Karpas-422 (cell line): ENCODE data around the gene RAB5IF. TPM values are rescaled to one million over a fixed set of nuclear protein-coding genes. Genes with fewer than 3 reads are reported as not detected.
A peak's percentile ranks its signal among the peaks of the same experiment; 100 is the strongest.

Experiments
- DNase-seq: peaks from one replicate; pipeline ENCODE4 v3.0.0-alpha.2; 2015
- H2AFZ ChIP-seq: fragments of 200-600 bp; sonication (generic); 2 replicates; pipeline ENCODE4 v1.6.1; 2014; ENCODE audit warnings: antibody characterized with exemption, low read length, mixed read lengths
- H3K27ac ChIP-seq: fragments of 200-600 bp; sonication (generic); 2 replicates; pipeline ENCODE4 v1.5.1; 2014; ENCODE audit warnings: mild to moderate bottlenecking, low read length, moderate library complexity
- H3K27me3 ChIP-seq: fragments of 200-600 bp; sonication (generic); 2 replicates; pipeline ENCODE4 v1.6.1; 2014; ENCODE audit warnings: low read length, mixed read lengths
- H3K36me3 ChIP-seq: fragments of 200-600 bp; sonication (generic); 2 replicates; pipeline ENCODE4 v1.6.1; 2014; ENCODE audit warnings: low read length, mixed read lengths; ENCODE audit not compliant: insufficient read depth
- H3K4me1 ChIP-seq: fragments of 200-600 bp; sonication (generic); 2 replicates; pipeline ENCODE4 v1.6.1; 2014; ENCODE audit warnings: mild to moderate bottlenecking, low read length, mixed read lengths
- H3K4me2 ChIP-seq: fragments of 200-600 bp; sonication (generic); 2 replicates; pipeline ENCODE4 v1.6.1; 2014; ENCODE audit warnings: low read length, low read depth, mild to moderate bottlenecking; ENCODE audit not compliant: poor library complexity, severe bottlenecking
- H3K4me3 ChIP-seq: fragments of 200-600 bp; sonication (generic); 2 replicates; pipeline ENCODE4 v1.5.1; 2014; ENCODE audit warnings: mild to moderate bottlenecking, antibody characterized with exemption, low read length, mixed read lengths
- H3K79me2 ChIP-seq: fragments of 200-600 bp; sonication (generic); 2 replicates; pipeline ENCODE4 v1.6.1; 2014; ENCODE audit warnings: mild to moderate bottlenecking, low read length, mixed read lengths
- H3K9ac ChIP-seq: fragments of 200-600 bp; sonication (generic); 2 replicates; pipeline ENCODE4 v1.6.0; 2014; ENCODE audit warnings: low read length
- H3K9me2 ChIP-seq: fragments of 200-600 bp; sonication (generic), shearing (Covaris generic); replicated peaks from 2 replicates; pipeline ENCODE4 v1.6.0; 2014; ENCODE audit warnings: mild to moderate bottlenecking, low read length, moderate library complexity; ENCODE audit not compliant: insufficient read depth
- H3K9me3 ChIP-seq: fragments of 300-700, 200-600 bp; sonication (generic); 2 replicates; pipeline ENCODE4 v1.6.1; 2014; ENCODE audit warnings: low read length, mixed read lengths
- H4K20me1 ChIP-seq: fragments of 200-600 bp; sonication (generic); 2 replicates; pipeline ENCODE4 v1.6.1; 2014; ENCODE audit warnings: mild to moderate bottlenecking, antibody characterized with exemption, low read length, low read depth; ENCODE audit not compliant: insufficient read depth
- total RNA-seq: library from RNA; depleted of rRNA; stranded (reverse); fragments of >200 nt; shearing (Covaris generic); gene quantifications from 2 replicates; pipeline ENCODE4 v1.2.3, GENCODE V29; 2014; ENCODE audit warnings: low replicate concordance

The RAB5IF gene
- total RNA-seq, 1 experiment from 2014 or later, result 82.1 TPM

DNA sequence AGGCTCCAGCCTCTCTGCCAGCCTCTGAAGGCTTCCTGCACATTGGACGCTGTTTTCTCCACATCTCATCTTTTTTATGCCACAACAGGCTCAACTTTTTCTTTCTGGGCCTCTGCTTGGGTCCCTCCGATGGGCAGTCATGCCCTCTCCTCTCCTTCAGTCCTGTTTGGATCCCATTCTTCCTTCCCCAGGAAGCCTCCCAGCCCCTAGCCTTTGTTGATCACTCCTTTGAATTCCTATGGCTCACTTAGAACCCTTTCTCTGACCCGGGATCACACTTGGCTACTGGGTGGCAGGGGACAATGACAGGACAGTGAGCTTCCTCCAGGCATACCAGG, 35.9 kb downstream of the RAB5IF start:
- Histone ChIP-seq H3K27me3 (no peaks in the 10 kb centered on the region), H4K20me1 (no peaks in the 10 kb centered on the region), H2AFZ (no peak overlapping the region), H3K79me2 (no peaks in the 10 kb centered on the region), H3K9ac (no peak overlapping the region), H3K4me3 (no peak overlapping the region), H3K4me1 (peaks cover 8% of the 10 kb centered on the region), H3K9me3 (no peaks in the 10 kb centered on the region), H3K27ac (no peak overlapping the region), H3K36me3 (no peaks in the 10 kb centered on the region), H3K9me2 (no peaks in the 10 kb centered on the region), H3K4me2 (no peak overlapping the region)
- no peak for DNase-seq

DNA sequence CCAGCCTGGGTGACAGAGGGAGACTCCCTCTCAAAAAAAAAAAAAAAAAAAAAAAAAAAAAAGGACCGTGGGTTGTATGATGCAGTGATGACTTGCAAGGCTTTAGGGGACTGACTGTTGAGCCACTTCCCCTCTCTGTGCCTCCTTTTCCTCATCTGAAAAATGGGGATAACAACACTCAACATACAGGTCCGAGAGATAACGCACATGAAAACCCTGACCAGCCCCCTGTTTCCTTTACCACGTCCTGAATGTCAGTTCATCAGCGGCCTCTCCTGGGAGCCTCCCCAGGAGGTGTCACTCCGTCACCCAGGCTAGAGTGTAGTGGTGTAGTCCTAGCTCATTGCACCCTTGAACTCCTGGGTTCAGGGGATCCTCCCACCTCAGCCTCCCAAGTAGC, 36.6 kb downstream of the RAB5IF start:
- Histone ChIP-seq H3K4me3 (no peak overlapping the region), H3K79me2 (no peaks in the 10 kb centered on the region), H3K4me1 (peaks cover 15% of the 10 kb centered on the region), H2AFZ (no peak overlapping the region), H3K4me2 (no peak overlapping the region), H4K20me1 (no peaks in the 10 kb centered on the region), H3K36me3 (no peaks in the 10 kb centered on the region), H3K27me3 (no peaks in the 10 kb centered on the region), H3K9ac (no peak overlapping the region), H3K9me3 (no peaks in the 10 kb centered on the region), H3K9me2 (no peaks in the 10 kb centered on the region), H3K27ac (no peak overlapping the region)
- no peak for DNase-seq

DNA sequence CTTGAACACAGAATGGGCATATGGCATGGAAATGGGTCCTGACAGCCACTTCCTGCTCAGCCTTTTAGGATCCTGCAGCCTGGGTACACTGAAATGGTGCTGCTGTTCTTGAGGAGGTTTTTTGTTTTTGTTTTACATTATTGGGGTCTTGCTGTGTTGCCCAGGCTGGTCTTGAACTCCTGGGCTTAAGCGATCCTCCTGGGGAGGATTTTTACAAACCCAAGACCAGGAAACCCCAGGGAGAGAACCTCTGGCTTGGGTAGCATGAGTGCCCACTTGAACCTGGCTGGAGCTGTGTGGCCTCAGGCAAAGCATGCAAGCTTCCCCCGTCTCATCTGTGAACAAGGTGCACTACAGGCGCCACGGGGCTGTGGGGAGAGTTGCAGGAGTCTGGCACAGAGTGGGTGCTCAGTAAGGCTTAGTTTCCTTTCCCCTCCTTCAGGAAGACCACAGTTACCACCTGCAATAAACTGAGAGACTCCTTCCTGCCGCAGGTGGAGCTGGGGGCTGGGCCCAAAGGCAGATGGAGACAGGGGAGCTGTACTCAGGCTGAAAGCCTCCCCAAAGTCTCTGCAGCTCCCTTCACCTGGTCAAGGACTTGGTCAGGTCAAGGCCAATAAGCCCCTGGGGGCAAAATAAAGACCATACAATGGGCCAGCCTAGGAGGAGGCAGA, 38.6 kb downstream of the RAB5IF start:
- H4K20me1 ChIP-seq, result no peaks in the 10 kb centered on the region
- no peak overlapping the region for H3K4me3 ChIP-seq
- H3K36me3 ChIP-seq, result no peaks in the 10 kb centered on the region
- DNase-seq, result no peak
- no peak overlapping the region for H3K27ac ChIP-seq
- H3K4me2 ChIP-seq, result no peak overlapping the region
- H3K27me3 ChIP-seq, result no peaks in the 10 kb centered on the region
- no peaks in the 10 kb centered on the region for H3K9me3 ChIP-seq
- no peaks in the 10 kb centered on the region for H3K9me2 ChIP-seq
- H3K4me1 ChIP-seq, result peaks cover 16% of the 10 kb centered on the region
- no peaks in the 10 kb centered on the region for H3K79me2 ChIP-seq
- no peak overlapping the region for H3K9ac ChIP-seq
- no peak overlapping the region for H2AFZ ChIP-seq

DNA sequence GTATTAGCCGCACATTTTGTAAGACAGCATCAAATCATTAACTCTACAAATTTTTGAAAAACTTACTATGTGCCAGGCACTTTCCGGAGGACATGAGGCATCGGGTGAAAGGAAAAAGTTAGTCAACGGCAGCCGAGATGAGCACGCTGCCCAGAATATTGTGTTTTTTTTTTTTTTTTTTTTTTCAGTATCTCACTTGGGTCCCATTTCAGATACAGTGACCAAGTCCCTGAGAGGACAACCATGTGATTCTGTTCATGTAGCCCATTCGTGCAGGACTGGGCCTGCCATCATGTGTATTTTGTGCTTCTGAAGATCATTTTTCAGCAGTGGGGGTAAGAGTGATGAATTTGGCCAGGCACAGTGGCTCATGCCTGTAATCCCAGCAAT, 39.1 kb downstream of the RAB5IF start:
- no peak overlapping the region for H3K27ac ChIP-seq
- no peak overlapping the region for H3K4me3 ChIP-seq
- H3K9ac ChIP-seq, result no peak overlapping the region
- H3K9me2 ChIP-seq, result no peaks in the 10 kb centered on the region
- H4K20me1 ChIP-seq, result no peaks in the 10 kb centered on the region
- DNase-seq, result no peak
- no peaks in the 10 kb centered on the region for H3K27me3 ChIP-seq
- no peaks in the 10 kb centered on the region for H3K36me3 ChIP-seq
- H3K4me2 ChIP-seq, result no peak overlapping the region
- H3K79me2 ChIP-seq, result no peaks in the 10 kb centered on the region
- H3K9me3 ChIP-seq, result no peaks in the 10 kb centered on the region
- peaks cover 16% of the 10 kb centered on the region for H3K4me1 ChIP-seq
- H2AFZ ChIP-seq, result no peak overlapping the region

DNA sequence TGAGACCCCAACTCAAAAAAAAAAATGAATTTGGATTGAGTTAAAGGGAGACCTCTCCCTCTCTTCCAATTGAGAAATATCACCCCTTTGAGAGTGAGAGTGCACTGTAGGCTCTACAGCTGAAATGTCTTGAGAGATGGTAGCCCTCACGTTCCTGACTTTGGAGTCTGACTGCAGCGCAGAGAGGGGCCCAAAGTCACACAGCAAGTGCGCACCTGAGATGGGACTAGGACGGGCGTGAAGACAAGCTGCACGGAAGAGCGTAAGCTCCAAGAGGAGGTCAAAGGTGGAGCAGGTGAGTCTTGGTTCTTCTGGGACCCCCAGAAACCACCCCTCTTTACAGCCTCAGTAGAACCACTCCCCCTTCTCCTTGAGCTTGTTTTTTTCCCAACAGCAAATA, 39.8 kb downstream of the RAB5IF start:
- Histone ChIP-seq H4K20me1 (no peaks in the 10 kb centered on the region), H3K4me1 (peaks cover 16% of the 10 kb centered on the region), H3K79me2 (no peaks in the 10 kb centered on the region), H3K4me2 (no peak overlapping the region), H3K36me3 (no peaks in the 10 kb centered on the region), H3K9me3 (no peaks in the 10 kb centered on the region), H3K9me2 (no peaks in the 10 kb centered on the region), H2AFZ (no peak overlapping the region), H3K27ac (no peak overlapping the region), H3K27me3 (no peaks in the 10 kb centered on the region), H3K4me3 (no peak overlapping the region), H3K9ac (no peak overlapping the region)
- DNase-seq, result no peak

DNA sequence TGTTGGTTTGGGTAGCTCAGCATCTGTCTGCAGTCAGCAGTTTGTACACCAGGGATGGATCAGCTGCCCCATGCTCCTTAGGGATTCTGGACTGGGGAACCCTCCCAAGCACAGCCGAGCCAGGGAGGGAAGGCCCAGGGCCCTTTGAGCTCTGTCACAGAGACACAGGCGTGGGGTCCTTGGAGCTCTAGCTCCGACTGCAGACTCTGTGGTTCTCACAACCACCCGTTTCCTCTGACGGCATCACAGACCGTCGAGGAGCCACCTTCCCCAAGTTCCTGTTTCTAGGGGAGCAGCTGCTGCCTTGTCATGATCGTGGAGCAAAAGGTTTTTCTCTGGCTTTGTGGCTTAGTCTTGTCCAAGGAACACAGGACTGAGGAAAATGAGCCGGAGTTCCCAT, 40.4 kb downstream of the RAB5IF start, which contains the start of gene SLA2:
Gene SLA2, minus strand, starts transcription at position 199 of the 400 bp plus-strand sequence. CDS start 4,861 bp downstream, outside the sequence.
- H3K9ac ChIP-seq, result 0 out of 2 replicates have a peak within 1 kb of the TSS, but pooled peaks have one; percentile 18
- no peaks in the 10 kb centered on the region for H4K20me1 ChIP-seq
- H3K4me3 ChIP-seq, result no peak within 1 kb of the TSS
- peak within 1 kb of the TSS; percentile 44; the same call in 1 of the 2 replicates for H2AFZ ChIP-seq
- peak within 1 kb of the TSS; percentile 35 for H3K4me2 ChIP-seq
- no peaks in the 10 kb centered on the region for H3K9me2 ChIP-seq
- H3K4me1 ChIP-seq, result peaks cover 16% of the 10 kb centered on the region
- no peaks in the 10 kb centered on the region for H3K9me3 ChIP-seq
- H3K79me2 ChIP-seq, result no peaks in the 10 kb centered on the region
- DNase-seq, result peak; percentile 66
- H3K27ac ChIP-seq, result no peak within 1 kb of the TSS
- H3K27me3 ChIP-seq, result no peaks in the 10 kb centered on the region
- H3K36me3 ChIP-seq, result no peaks in the 10 kb centered on the region

DNA sequence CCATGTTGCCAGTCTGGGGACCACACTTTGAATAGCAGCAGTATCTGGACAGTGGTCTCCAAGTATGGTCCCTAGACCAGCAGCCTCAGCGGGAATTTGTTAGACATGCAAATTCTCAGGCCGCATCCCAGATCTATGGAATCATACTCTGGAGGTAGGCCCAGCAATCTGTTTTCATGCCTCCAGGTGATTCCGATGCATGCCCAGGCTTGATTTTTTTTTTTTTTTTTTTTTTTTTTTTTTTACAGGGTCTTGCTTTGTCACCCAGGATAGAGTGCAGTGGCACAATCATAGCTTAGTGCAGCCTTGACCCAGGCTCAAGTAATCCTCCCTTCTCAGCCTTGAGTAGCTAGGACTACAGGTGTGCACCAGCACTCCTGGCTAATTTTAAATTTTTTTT, 41.1 kb downstream of the RAB5IF start:
- Histone ChIP-seq H3K4me3 (no peak overlapping the region), H3K36me3 (no peaks in the 10 kb centered on the region), H3K9me2 (no peaks in the 10 kb centered on the region), H3K27ac (no peak overlapping the region), H3K4me2 (peak overlapping the region; percentile 35), H3K9me3 (no peaks in the 10 kb centered on the region), H2AFZ (peak overlapping the region; percentile 44; the same call in 1 of the 2 replicates), H3K79me2 (no peaks in the 10 kb centered on the region), H3K9ac (0 out of 2 replicates have a peak overlapping the region, but pooled peaks have one; percentile 18), H4K20me1 (no peaks in the 10 kb centered on the region), H3K4me1 (peaks cover 16% of the 10 kb centered on the region), H3K27me3 (no peaks in the 10 kb centered on the region)
- no peak for DNase-seq

DNA sequence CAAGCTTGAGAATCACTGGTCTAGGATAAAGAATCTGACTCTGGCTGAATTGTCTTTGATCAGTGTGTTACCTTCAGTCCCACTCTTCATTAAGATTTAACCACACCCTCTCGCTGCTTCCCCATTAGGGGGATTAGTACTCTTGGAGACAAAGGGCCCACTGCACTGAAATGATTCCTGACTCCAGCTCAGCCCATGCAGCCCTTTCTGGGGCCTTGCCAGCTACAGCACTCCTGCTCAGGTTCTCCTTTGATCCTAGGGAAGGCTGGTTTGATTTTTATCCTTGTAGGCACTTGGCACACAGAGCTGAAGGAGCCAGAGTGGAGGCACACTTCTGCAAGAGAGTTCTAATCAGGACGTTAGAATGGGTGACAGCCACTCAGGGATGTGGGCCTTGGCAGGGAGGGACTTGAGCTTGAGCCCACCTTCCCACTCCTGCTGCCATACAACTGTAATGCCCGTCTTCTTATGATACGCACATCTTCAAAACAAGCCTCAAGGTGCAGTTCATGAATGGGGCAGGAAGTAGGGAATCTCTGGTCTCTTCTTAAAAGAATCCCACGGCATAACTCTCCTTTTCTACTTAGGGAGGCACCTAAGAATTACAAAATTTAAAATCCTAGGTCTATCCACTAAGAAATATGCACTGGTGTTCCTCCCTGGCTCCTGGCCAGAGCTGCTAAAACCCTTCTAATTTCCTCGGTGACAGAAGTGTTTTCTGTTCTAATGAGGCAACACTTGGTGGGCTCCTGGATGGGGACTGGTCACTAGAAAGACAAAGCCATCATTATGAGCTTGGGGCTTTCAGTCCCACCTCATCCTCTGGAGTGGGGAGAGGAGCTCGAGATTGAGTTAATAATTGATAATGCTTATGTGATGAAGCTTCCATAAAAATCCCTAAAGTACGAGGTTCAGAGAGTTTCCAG, 41.9 kb downstream of the RAB5IF start:
- Histone ChIP-seq H3K9me2 (no peaks in the 10 kb centered on the region), H2AFZ (no peak overlapping the region), H3K4me3 (no peak overlapping the region), H3K79me2 (no peaks in the 10 kb centered on the region), H3K4me1 (peaks cover 16% of the 10 kb centered on the region), H4K20me1 (no peaks in the 10 kb centered on the region), H3K9me3 (no peaks in the 10 kb centered on the region), H3K27ac (no peak overlapping the region), H3K27me3 (no peaks in the 10 kb centered on the region), H3K4me2 (no peak overlapping the region), H3K36me3 (no peaks in the 10 kb centered on the region), H3K9ac (no peak overlapping the region)
- DNase-seq, result no peak
